GM12878 (cell line): Measurements from ENCODE around the gene OR2AT4. TPM values are rescaled to one million over a fixed set of nuclear protein-coding genes. Genes with fewer than 3 reads are reported as not detected.

Source experiments
- ATAC-seq: fragments of 200-7000 bp; cut with Tn5 transposase; 3 replicates; pipeline ENCODE4 v1.9.1; 2020; ENCODE audit warnings: mild to moderate bottlenecking, moderate library complexity
- BruUV-seq: library from RNA; stranded (reverse); fragments of 400-500 nt; replicated peaks from 2 replicates; lab custom pipeline; 2021; lab: Mats Ljungman, UMichigan
- CTCF ChIA-PET: fragments of 300-600 bp; sonication (Branson Sonifier 250); formaldehyde crosslinking; extraction: SDS; loops from one replicate; lab custom pipeline; 2021; ENCODE audit warnings: inconsistent platforms; lab: Yijun Ruan, JAX
- POLR2A ChIA-PET: fragments of 350-600 bp; formaldehyde crosslinking; extraction: SDS; loops from one replicate; lab custom pipeline; 2021; ENCODE audit warnings: inconsistent platforms; lab: Charles Lee
- RAD21 ChIA-PET: fragments of 300-600 bp; sonication (Branson Sonifier 250); formaldehyde crosslinking; loops from one replicate; lab custom pipeline; 2023; ENCODE audit warnings: antibody characterized with exemption; ENCODE audit not compliant: unreplicated experiment; lab: Charles Lee
- SMC1A ChIA-PET: fragments of 300-600 bp; sonication (Branson Sonifier 250); formaldehyde crosslinking; loops from one replicate; lab custom pipeline; 2023; ENCODE audit not compliant: unreplicated experiment, uncharacterized antibody; lab: Charles Lee
- DNase-seq: peaks from one replicate; pipeline ENCODE4 v3.0.0-alpha.2; 2011; ENCODE audit warnings: low read depth, low spot score
- FAIRE-seq: peaks from 3 replicates; lab custom pipeline; 2011; peaks lifted over from hg19 to GRCh38; lab: Jason Lieb, UNC
- H2AFZ ChIP-seq: 2 replicates; pipeline ENCODE4 v1.6.0; 2011; ENCODE audit warnings: low read depth, low read length, control low read depth; ENCODE audit not compliant: control insufficient read depth
- H3K27ac ChIP-seq: 2 replicates; pipeline ENCODE4 v1.5.1; 2011; ENCODE audit warnings: control low read depth; ENCODE audit not compliant: control insufficient read depth, insufficient read depth
- H3K27me3 ChIP-seq, 2 experiments: replicated peaks in 1 of 2; 2 replicates each; pipeline versions ENCODE4 v1.6.0 to v1.6.1; 2011; ENCODE audit warnings: low read length in 1 of 2; ENCODE audit not compliant: control insufficient read depth in 2 of 2, insufficient read depth in 2 of 2
- H3K36me3 ChIP-seq, 2 experiments: 2 replicates each; pipeline ENCODE4 v1.5.1; 2011; ENCODE audit warnings: low read length in 1 of 2; ENCODE audit not compliant: control insufficient read depth in 2 of 2, insufficient read depth in 2 of 2
- H3K4me1 ChIP-seq: 2 replicates; pipeline ENCODE4 v1.6.1; 2011; ENCODE audit warnings: mild to moderate bottlenecking, low read length, moderate library complexity, mixed read lengths; ENCODE audit not compliant: control insufficient read depth, insufficient read depth
- H3K4me2 ChIP-seq: 2 replicates; pipeline ENCODE4 v1.6.0; 2011; ENCODE audit warnings: control low read depth; ENCODE audit not compliant: control insufficient read depth, insufficient read depth
- H3K4me3 ChIP-seq: fragments of 200-600 bp; sonication (generic); 2 replicates; pipeline ENCODE4 v1.5.1; 2016
- H3K79me2 ChIP-seq: 2 replicates; pipeline ENCODE4 v1.6.0; 2011; ENCODE audit warnings: low read length; ENCODE audit not compliant: control insufficient read depth, insufficient read depth
- H3K9ac ChIP-seq: 2 replicates; pipeline ENCODE4 v1.8.0; 2011; ENCODE audit warnings: low read length, control low read depth, mixed read lengths; ENCODE audit not compliant: control insufficient read depth, insufficient read depth
- H3K9me3 ChIP-seq: replicated peaks from 3 replicates; pipeline ENCODE4 v1.5.1; 2011; ENCODE audit warnings: mild to moderate bottlenecking, low read length; ENCODE audit not compliant: control insufficient read depth, insufficient read depth
- H4K20me1 ChIP-seq: 2 replicates; pipeline ENCODE4 v1.6.0; 2011; ENCODE audit not compliant: control insufficient read depth, insufficient read depth
- BCL11A ChIP-seq: IDR thresholded peaks from 2 replicates; pipeline ENCODE4 v1.6.1; 2011; ENCODE audit warnings: low read depth, low read length
- BHLHE40 ChIP-seq, 2 experiments: fragments of 450-650 bp in 1 of 2; IDR thresholded peaks; 2 replicates each; pipeline ENCODE4 v1.6.1; 2011 to 2017; ENCODE audit warnings: low read depth in 2 of 2, borderline replicate concordance in 1 of 2, improper control_type of control experiment in 1 of 2, low read length in 1 of 2, mild to moderate bottlenecking in 1 of 2
- E4F1 ChIP-seq: fragments of 450-650 bp; IDR thresholded peaks from 2 replicates; pipeline ENCODE4 v1.6.1; 2018; ENCODE audit warnings: borderline replicate concordance, mild to moderate bottlenecking; ENCODE audit not compliant: partially characterized antibody
- GABPA ChIP-seq: IDR thresholded peaks from 2 replicates; pipeline ENCODE4 v1.6.1; 2014; ENCODE audit warnings: antibody characterized with exemption, low read depth, mild to moderate bottlenecking, inconsistent platforms
- HCFC1 ChIP-seq: fragments of 150-350 bp; IDR thresholded peaks from 2 replicates; pipeline ENCODE4 v1.6.1; 2014; ENCODE audit warnings: low read length
- JUND ChIP-seq: IDR thresholded peaks from 2 replicates; pipeline ENCODE4 v1.6.1; 2012; ENCODE audit warnings: low read depth, mild to moderate bottlenecking, low read length, improper control_type of control experiment, moderate library complexity
- PAX5 ChIP-seq: IDR thresholded peaks from 2 replicates; pipeline ENCODE4 v1.6.1; 2011; ENCODE audit warnings: low read depth, low read length, borderline replicate concordance
- SREBF2 ChIP-seq: IDR thresholded peaks from 2 replicates; pipeline ENCODE4 v1.6.1; 2012; ENCODE audit warnings: mild to moderate bottlenecking, low read length
- TAF1 ChIP-seq: IDR thresholded peaks from 2 replicates; pipeline ENCODE4 v1.6.1; 2011; ENCODE audit warnings: mild to moderate bottlenecking, low read depth, low read length, borderline replicate concordance
- TARDBP ChIP-seq: IDR thresholded peaks from 2 replicates; pipeline ENCODE4 v1.6.1; 2016; ENCODE audit warnings: borderline replicate concordance
- ZBTB33 ChIP-seq: fragments of 450-650 bp; IDR thresholded peaks from 2 replicates; pipeline ENCODE4 v1.6.1; 2017; ENCODE audit warnings: mild to moderate bottlenecking
- WGBS: methylation state at CpG from one replicate; pipeline ENCODE4 v1.1.6; 2016; ENCODE audit warnings: low lambda C conversion rate; ENCODE audit not compliant: insufficient replicate concordance, insufficient coverage; ENCODE audit errors: missing lambda C conversion rate; 5-methylcytosine and 5-hydroxymethylcytosine counted together
- in situ Hi-C: fragments of 300-500 bp; cut with MboI; formaldehyde crosslinking; loops from 9 replicates; pipeline ENCODE4 v1.14.3; 2018; ENCODE audit warnings: mixed read lengths
- intact Hi-C: fragments of 100-400 bp; cut with micrococcal nuclease; formaldehyde crosslinking; loops from one replicate; pipeline ENCODE4 v1.14.2; 2022; ENCODE audit not compliant: unreplicated experiment
- polyA plus RNA-seq, 11 experiments: library from polyadenylated mRNA; depleted of rRNA in 4 of 11; unstranded in 6 of 11; stranded (reverse) in 5 of 11; fragments of >200 nt; fragmentation: Nextera tagmentation in 4 of 11; fragmentation: Illumina TruSeq in 1 of 11; extraction: Ambion mirVana in 4 of 11; extraction: Trizol in 1 of 11; gene quantifications; 1 replicate in 1 of 11; 2 replicates in 10 of 11; pipeline versions ENCODE4 v1.2.1 to v1.2.3, GENCODE V29; 2011 to 2016; ENCODE audit warnings: inconsistent platforms in 2 of 11, missing spikeins in 2 of 11, low read depth in 1 of 11
- total RNA-seq, 4 experiments: library from RNA; depleted of rRNA in 3 of 4; stranded (reverse); fragments of >200 nt in 3 of 4; fragmentation: Illumina TruSeq in 1 of 4; extraction: Trizol in 1 of 4; gene quantifications; 2 replicates each; pipeline versions ENCODE4 v1.2.1 to v1.2.3, GENCODE V29; 2013 to 2021

OR2AT4 gene
- total and polyA plus RNA-seq, 10 of the 15 experiments (the other 5 are each of a cell fraction or from before 2014, with no cell fraction given), result 0.01 TPM; not detected in 9

GRCh38 chr11:75059299-75059698 lies 37.4 kb downstream of the OR2AT4 start (continued):
- TF ChIP-seq ZBTB33 (no peak), PAX5 (no peak), BCL11A (no peak), HCFC1 (no peak)

DNA sequence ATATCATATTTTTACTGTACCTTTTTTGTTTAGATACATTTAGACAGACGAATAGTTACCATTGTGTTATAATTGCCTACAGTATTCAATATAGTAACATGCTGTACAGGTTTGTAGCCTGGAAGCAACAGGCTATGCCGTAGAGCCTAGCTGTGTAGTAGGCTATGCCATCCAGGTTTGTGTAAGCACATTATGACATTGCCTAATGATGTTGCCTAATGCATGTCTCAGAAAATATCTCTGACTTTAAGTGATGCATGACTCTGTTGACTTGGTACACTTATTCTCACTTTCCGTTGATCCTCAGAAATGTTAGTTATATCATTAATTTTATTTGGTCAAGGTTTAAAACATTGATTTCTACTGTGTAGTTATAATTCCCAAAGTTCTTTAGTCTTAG lies 39.9 kb downstream of the OR2AT4 start:
- Histone ChIP-seq H3K27ac (no peak overlapping the region), H3K4me2 (no peak overlapping the region), H3K9ac (no peak overlapping the region), H2AFZ (no peak overlapping the region), H3K36me3 (no peaks in the 10 kb centered on the region), H3K4me1 (no peaks in the 10 kb centered on the region), H3K4me3 (no peak overlapping the region), H3K9me3 (no peaks in the 10 kb centered on the region; the same call in 1 of the 3 replicates), H3K79me2 (no peaks in the 10 kb centered on the region), H3K27me3 (no peaks in the 10 kb centered on the region), H4K20me1 (no peaks in the 10 kb centered on the region)
- WGBS, result 61% methylated on average over 3 of the region's 3 CpGs
- no peak for ATAC-seq
- ChIA-PET CTCF (interaction anchor here (0.6 to 1.4 kb wide), 4 partner anchors 9 to 1277 kb away, joined by 3 read pairs; no protein-coding TSS in a partner anchor), POLR2A (interaction anchor here (1.3 kb wide), 1 partner anchor 11 kb away, joined by 3 read pairs; no protein-coding TSS in a partner anchor), SMC1A (interaction anchor here (1.1 kb wide), 1 partner anchor 8 kb away, joined by 4 read pairs; no protein-coding TSS in a partner anchor), RAD21 (interaction anchor here (1.5 kb wide), 1 partner anchor 14 kb away, joined by 3 read pairs; no protein-coding TSS in a partner anchor)
- TF ChIP-seq GABPA (no peak), JUND (no peak), TARDBP (no peak), E4F1 (no peak), TAF1 (no peak), SREBF2 (no peak), BHLHE40 (IDR thresholded peaks at IDR 0.05; ENCODE audit: borderline replicate concordance in 1 of 2, low read depth in 2 of 2, low read length in 1 of 2) (no peak)
- DNase-seq, result no peak
- intact Hi-C loops, result no loop called here
- BruUV-seq, result no TSS peak
- peak; percentile 74 for FAIRE-seq
- in situ Hi-C loops, result no loop called here
